Sigmoid colon (tissue), 4 donors: ENCODE results near the gene ABLIM3.

Experiments used
- CTCF ChIP-seq, 4 experiments: fragments of 450-650 bp in 3 of 4; fragments of 200-600 bp in 1 of 4; IDR thresholded peaks; one replicate each; pipeline ENCODE4 v1.5.1; 2016 to 2019; ENCODE audit warnings: antibody characterized with exemption in 4 of 4, mild to moderate bottlenecking in 3 of 4, moderate library complexity in 2 of 4
- EP300 ChIP-seq, 4 donors: sonication (generic); formaldehyde crosslinking; IDR thresholded peaks; one replicate each; pipeline ENCODE4 v1.6.1; 2017; ENCODE audit warnings: antibody characterized with exemption in 4 of 4
- POLR2A ChIP-seq, 2 donors: fragments of 450-650 bp; IDR thresholded peaks; one replicate each; pipeline ENCODE4 v1.6.1; 2016; ENCODE audit warnings: antibody characterized with exemption in 2 of 2, mild to moderate bottlenecking in 2 of 2, moderate library complexity in 2 of 2
- POLR2AphosphoS5 ChIP-seq, 4 donors: sonication (generic); formaldehyde crosslinking; IDR thresholded peaks; one replicate each; pipeline ENCODE4 v1.6.1; 2017; ENCODE audit warnings: antibody characterized with exemption in 4 of 4

DNA sequence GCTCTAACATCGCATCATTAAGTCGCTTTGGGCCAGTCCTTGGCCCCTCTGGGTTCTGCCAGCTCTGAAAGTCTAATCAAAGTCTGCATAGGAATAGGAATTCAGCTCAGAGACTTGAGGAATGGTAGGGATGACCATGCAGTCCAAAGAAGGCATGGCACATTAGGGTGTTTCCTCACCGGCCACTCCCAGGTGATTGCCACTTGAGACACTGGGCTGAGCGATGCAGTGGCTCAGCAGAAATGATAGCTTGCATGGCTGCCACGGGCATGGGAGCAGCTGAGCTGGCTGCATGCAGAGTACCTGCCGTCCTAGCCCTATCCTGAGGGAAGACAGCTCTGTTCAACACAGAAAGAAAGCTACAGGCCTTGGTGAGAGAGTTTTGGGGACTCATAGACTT lies 159.1 kb downstream of the ABLIM3 start:
- TF ChIP-seq CTCF (IDR thresholded peaks at IDR 0.05), result no peak
- TF ChIP-seq POLR2AphosphoS5 (IDR thresholded peaks at IDR 0.05), result no peak
- no peak for TF ChIP-seq POLR2A (IDR thresholded peaks at IDR 0.05)
- TF ChIP-seq EP300 (IDR thresholded peaks at IDR 0.05), result no peak
